Measurements from ENCODE around the gene FRYL. TPM values are rescaled to one million over a fixed set of nuclear protein-coding genes. Genes with fewer than 3 reads are reported as not detected.

FRYL gene
- polyA plus RNA-seq, 2 donors: 8.9 to 12.8 TPM

- no peaks in the 10 kb centered on the region for H3K9me3 ChIP-seq (ENCODE audit: control insufficient read depth in 2 of 2, insufficient read depth in 1 of 2, low read depth in 1 of 2, low read length in 1 of 2)
- H3K27me3 ChIP-seq (ENCODE audit: control insufficient read depth in 1 of 2, insufficient read depth in 2 of 2, low read length in 2 of 2): no peaks in the 10 kb centered on the region
- H3K27ac ChIP-seq (ENCODE audit: low read depth in 2 of 2, low read length in 1 of 2): no peak overlapping the region
- 93 to 94% methylated on average over 5 of the region's 5 CpGs for WGBS, 2 donors
- H3K4me1 ChIP-seq (ENCODE audit: control insufficient read depth in 2 of 2, insufficient read depth in 2 of 2, low read length in 1 of 2): no peaks in the 10 kb centered on the region
- peaks cover 0 to 13% of the 10 kb centered on the region in 2 donors for H3K36me3 ChIP-seq (ENCODE audit: control insufficient read depth in 2 of 2, insufficient read depth in 2 of 2, low read length in 1 of 2)
- H3K4me3 ChIP-seq (ENCODE audit: low read depth in 1 of 2, low read length in 2 of 2): no peak overlapping the region
These were observed 214.6 kb downstream of the FRYL start for GRCh38 chr4:48565362-48566033.

GRCh38 chr4:48564151-48564550 is 215.9 kb downstream of the FRYL start:
- peaks cover 7 to 16% of the 10 kb centered on the region in 2 donors for H3K36me3 ChIP-seq (ENCODE audit: control insufficient read depth in 2 of 2, insufficient read depth in 2 of 2, low read length in 1 of 2)
- H3K27me3 ChIP-seq (ENCODE audit: control insufficient read depth in 1 of 2, insufficient read depth in 2 of 2, low read length in 2 of 2): no peaks in the 10 kb centered on the region
- no peak overlapping the region for H3K27ac ChIP-seq (ENCODE audit: low read depth in 2 of 2, low read length in 1 of 2)
- WGBS, 2 donors: 77 to 88% methylated on average over 3 of the region's 3 CpGs
- H3K4me3 ChIP-seq (ENCODE audit: low read depth in 1 of 2, low read length in 2 of 2): no peak overlapping the region
- H3K9me3 ChIP-seq (ENCODE audit: control insufficient read depth in 2 of 2, insufficient read depth in 1 of 2, low read depth in 1 of 2, low read length in 1 of 2): no peaks in the 10 kb centered on the region
- no peaks in the 10 kb centered on the region for H3K4me1 ChIP-seq (ENCODE audit: control insufficient read depth in 2 of 2, insufficient read depth in 2 of 2, low read length in 1 of 2)

GRCh38 chr4:48558819-48559218 is 221.3 kb downstream of the FRYL start:
- Histone ChIP-seq H3K9me3 (ENCODE audit: control insufficient read depth in 2 of 2, insufficient read depth in 1 of 2, low read depth in 1 of 2, low read length in 1 of 2) (no peaks in the 10 kb centered on the region), H3K36me3 (ENCODE audit: control insufficient read depth in 2 of 2, insufficient read depth in 2 of 2, low read length in 1 of 2) (peaks cover 16 to 27% of the 10 kb centered on the region in 2 donors), H3K4me1 (ENCODE audit: control insufficient read depth in 2 of 2, insufficient read depth in 2 of 2, low read length in 1 of 2) (no peaks in the 10 kb centered on the region), H3K27me3 (ENCODE audit: control insufficient read depth in 1 of 2, insufficient read depth in 2 of 2, low read length in 2 of 2) (no peaks in the 10 kb centered on the region), H3K27ac (ENCODE audit: low read depth in 2 of 2, low read length in 1 of 2) (no peak overlapping the region), H3K4me3 (ENCODE audit: low read depth in 1 of 2, low read length in 2 of 2) (no peak overlapping the region)
- WGBS, 2 donors: 87 to 91% methylated on average over 3 of the region's 3 CpGs

GRCh38 chr4:48558026-48558425 is 222.1 kb downstream of the FRYL start:
- no peaks in the 10 kb centered on the region for H3K4me1 ChIP-seq (ENCODE audit: control insufficient read depth in 2 of 2, insufficient read depth in 2 of 2, low read length in 1 of 2)
- WGBS, 2 donors: 89 to 100% methylated on average over 1 of the region's 1 CpG

GRCh38 chr4:48557478-48557877 is 222.6 kb downstream of the FRYL start:
- H3K4me1 ChIP-seq (ENCODE audit: control insufficient read depth in 2 of 2, insufficient read depth in 2 of 2, low read length in 1 of 2): no peaks in the 10 kb centered on the region

More at GRCh38 chr4:48558026-48558425, 222.1 kb downstream of the FRYL start:
- H3K36me3 ChIP-seq (ENCODE audit: control insufficient read depth in 2 of 2, insufficient read depth in 2 of 2, low read length in 1 of 2): peaks cover 16 to 27% of the 10 kb centered on the region in 2 donors
- no peak overlapping the region for H3K4me3 ChIP-seq (ENCODE audit: low read depth in 1 of 2, low read length in 2 of 2)
- no peaks in the 10 kb centered on the region for H3K27me3 ChIP-seq (ENCODE audit: control insufficient read depth in 1 of 2, insufficient read depth in 2 of 2, low read length in 2 of 2)
- H3K27ac ChIP-seq (ENCODE audit: low read depth in 2 of 2, low read length in 1 of 2): no peak overlapping the region
- H3K9me3 ChIP-seq (ENCODE audit: control insufficient read depth in 2 of 2, insufficient read depth in 1 of 2, low read depth in 1 of 2, low read length in 1 of 2): no peaks in the 10 kb centered on the region

GRCh38 chr4:48556268-48556667 is 223.8 kb downstream of the FRYL start:
- 92% methylated on average over 2 of the region's 2 CpGs for WGBS, 2 donors
- H3K9me3 ChIP-seq (ENCODE audit: control insufficient read depth in 2 of 2, insufficient read depth in 1 of 2, low read depth in 1 of 2, low read length in 1 of 2): no peaks in the 10 kb centered on the region
- no peak overlapping the region for H3K4me3 ChIP-seq (ENCODE audit: low read depth in 1 of 2, low read length in 2 of 2)
- no peaks in the 10 kb centered on the region for H3K27me3 ChIP-seq (ENCODE audit: control insufficient read depth in 1 of 2, insufficient read depth in 2 of 2, low read length in 2 of 2)
- no peak overlapping the region for H3K27ac ChIP-seq (ENCODE audit: low read depth in 2 of 2, low read length in 1 of 2)
- H3K4me1 ChIP-seq (ENCODE audit: control insufficient read depth in 2 of 2, insufficient read depth in 2 of 2, low read length in 1 of 2): no peaks in the 10 kb centered on the region
- H3K36me3 ChIP-seq (ENCODE audit: control insufficient read depth in 2 of 2, insufficient read depth in 2 of 2, low read length in 1 of 2): peaks cover 16 to 23% of the 10 kb centered on the region in 2 donors

More at GRCh38 chr4:48557478-48557877, 222.6 kb downstream of the FRYL start:
- no peak overlapping the region for H3K4me3 ChIP-seq (ENCODE audit: low read depth in 1 of 2, low read length in 2 of 2)
- H3K27ac ChIP-seq (ENCODE audit: low read depth in 2 of 2, low read length in 1 of 2): no peak overlapping the region
- peaks cover 16 to 27% of the 10 kb centered on the region in 2 donors for H3K36me3 ChIP-seq (ENCODE audit: control insufficient read depth in 2 of 2, insufficient read depth in 2 of 2, low read length in 1 of 2)
- H3K27me3 ChIP-seq (ENCODE audit: control insufficient read depth in 1 of 2, insufficient read depth in 2 of 2, low read length in 2 of 2): no peaks in the 10 kb centered on the region
- 90 to 92% methylated on average over 8 of the region's 8 CpGs for WGBS, 2 donors
- H3K9me3 ChIP-seq (ENCODE audit: control insufficient read depth in 2 of 2, insufficient read depth in 1 of 2, low read depth in 1 of 2, low read length in 1 of 2): no peaks in the 10 kb centered on the region

- Histone ChIP-seq H3K27ac (ENCODE audit: low read depth in 2 of 2, low read length in 1 of 2) (no peak overlapping the region), H3K36me3 (ENCODE audit: control insufficient read depth in 2 of 2, insufficient read depth in 2 of 2, low read length in 1 of 2) (peaks cover 12 to 17% of the 10 kb centered on the region in 2 donors), H3K4me3 (ENCODE audit: low read depth in 1 of 2, low read length in 2 of 2) (no peak overlapping the region), H3K27me3 (ENCODE audit: control insufficient read depth in 1 of 2, insufficient read depth in 2 of 2, low read length in 2 of 2) (no peaks in the 10 kb centered on the region), H3K4me1 (ENCODE audit: control insufficient read depth in 2 of 2, insufficient read depth in 2 of 2, low read length in 1 of 2) (no peaks in the 10 kb centered on the region), H3K9me3 (ENCODE audit: control insufficient read depth in 2 of 2, insufficient read depth in 1 of 2, low read depth in 1 of 2, low read length in 1 of 2) (no peaks in the 10 kb centered on the region)
- 75 to 90% methylated on average over 4 to 5 of the region's 5 CpGs for WGBS, 2 donors
These were observed 225.5 kb downstream of the FRYL start for GRCh38 chr4:48554606-48555005.

- Histone ChIP-seq H3K36me3 (ENCODE audit: control insufficient read depth in 2 of 2, insufficient read depth in 2 of 2, low read length in 1 of 2) (peaks cover 15 to 20% of the 10 kb centered on the region in 2 donors), H3K4me3 (ENCODE audit: low read depth in 1 of 2, low read length in 2 of 2) (no peak overlapping the region), H3K27ac (ENCODE audit: low read depth in 2 of 2, low read length in 1 of 2) (no peak overlapping the region), H3K9me3 (ENCODE audit: control insufficient read depth in 2 of 2, insufficient read depth in 1 of 2, low read depth in 1 of 2, low read length in 1 of 2) (no peaks in the 10 kb centered on the region), H3K27me3 (ENCODE audit: control insufficient read depth in 1 of 2, insufficient read depth in 2 of 2, low read length in 2 of 2) (no peaks in the 10 kb centered on the region), H3K4me1 (ENCODE audit: control insufficient read depth in 2 of 2, insufficient read depth in 2 of 2, low read length in 1 of 2) (no peaks in the 10 kb centered on the region)
- WGBS, 2 donors: 95 to 100% methylated on average over 1 of the region's 1 CpG
These were observed 226.4 kb downstream of the FRYL start for GRCh38 chr4:48553720-48554119.

DNA sequence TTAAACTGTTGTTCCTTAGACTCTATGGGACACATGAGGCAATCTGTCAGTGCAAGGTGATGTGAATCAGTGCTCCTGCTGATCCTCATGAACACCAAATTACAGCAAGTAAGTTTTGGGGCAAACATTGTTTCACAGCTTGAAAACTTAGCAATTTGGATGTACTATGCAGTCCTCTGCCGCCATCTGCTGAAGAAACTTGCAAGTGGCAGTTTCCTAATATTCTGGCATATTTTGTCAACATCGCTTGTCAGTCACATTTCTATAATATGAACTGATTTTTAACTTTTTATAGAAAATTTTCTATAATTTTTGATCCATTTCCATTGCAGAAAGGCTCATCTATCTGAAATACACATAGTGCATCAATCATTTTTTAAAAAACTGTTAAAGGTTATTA is 233.7 kb downstream of the FRYL start:
- Histone ChIP-seq H3K9me3 (ENCODE audit: control insufficient read depth in 2 of 2, insufficient read depth in 1 of 2, low read depth in 1 of 2, low read length in 1 of 2) (no peaks in the 10 kb centered on the region), H3K4me3 (ENCODE audit: low read depth in 1 of 2, low read length in 2 of 2) (no peak overlapping the region), H3K27me3 (ENCODE audit: control insufficient read depth in 1 of 2, insufficient read depth in 2 of 2, low read length in 2 of 2) (no peaks in the 10 kb centered on the region), H3K27ac (ENCODE audit: low read depth in 2 of 2, low read length in 1 of 2) (no peak overlapping the region), H3K4me1 (ENCODE audit: control insufficient read depth in 2 of 2, insufficient read depth in 2 of 2, low read length in 1 of 2) (no peaks in the 10 kb centered on the region), H3K36me3 (ENCODE audit: control insufficient read depth in 2 of 2, insufficient read depth in 2 of 2, low read length in 1 of 2) (peaks cover 10% of the 10 kb centered on the region in 2 donors)
- WGBS, 2 donors: 78 to 79% methylated on average over 2 of the region's 2 CpGs

DNA sequence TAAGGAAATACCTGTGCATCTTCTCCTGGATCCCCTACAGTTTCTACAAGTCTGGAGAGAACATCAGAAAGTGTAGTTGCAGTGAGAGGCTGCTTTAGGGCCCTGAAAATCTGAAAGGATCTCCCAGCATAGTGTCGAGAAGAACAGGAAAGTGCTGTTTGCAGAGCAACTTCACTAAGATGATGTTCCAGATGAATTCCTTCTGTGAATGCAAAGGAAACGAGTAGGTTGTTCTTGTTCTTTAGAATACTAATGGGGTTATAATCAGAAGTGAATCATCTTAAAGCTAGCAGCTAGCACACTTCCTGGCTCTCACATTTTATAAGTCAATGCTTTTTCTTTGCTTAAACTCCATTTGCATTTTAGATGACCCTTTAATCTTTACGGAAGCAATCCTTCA is 236.3 kb downstream of the FRYL start:
- H3K4me3 ChIP-seq (ENCODE audit: low read depth in 1 of 2, low read length in 2 of 2): no peak overlapping the region
- peaks cover 5 to 7% of the 10 kb centered on the region in 2 donors for H3K36me3 ChIP-seq (ENCODE audit: control insufficient read depth in 2 of 2, insufficient read depth in 2 of 2, low read length in 1 of 2)
- H3K4me1 ChIP-seq (ENCODE audit: control insufficient read depth in 2 of 2, insufficient read depth in 2 of 2, low read length in 1 of 2): no peaks in the 10 kb centered on the region
- no peaks in the 10 kb centered on the region for H3K27me3 ChIP-seq (ENCODE audit: control insufficient read depth in 1 of 2, insufficient read depth in 2 of 2, low read length in 2 of 2)
- 64 to 65% methylated on average over 3 of the region's 3 CpGs for WGBS, 2 donors
- H3K27ac ChIP-seq (ENCODE audit: low read depth in 2 of 2, low read length in 1 of 2): peak overlapping the region in 1 of 2 donors; percentile 55
- no peaks in the 10 kb centered on the region for H3K9me3 ChIP-seq (ENCODE audit: control insufficient read depth in 2 of 2, insufficient read depth in 1 of 2, low read depth in 1 of 2, low read length in 1 of 2)
